Endometrial microvascular endothelial cells (primary cell): ENCODE data around the gene VAC14. TPM values are rescaled to one million over a fixed set of nuclear protein-coding genes. Genes with fewer than 3 reads are reported as not detected.
"Not testable (repeated sequence)": the region's sequence is repeated elsewhere in the genome, so short reads cannot be mapped to it uniquely, and the experiment has no call there.

Source experiments
- in situ Hi-C: cut with HindIII; loops from 2 replicates; pipeline ENCODE4 v1.10.0; 2017; ENCODE audit warnings: low sequenced_read_pairs, low pct_unique_long_range_greater_than_20kb; ENCODE audit errors: inconsistent ontology term
- total RNA-seq: library from RNA; depleted of rRNA; stranded (reverse); fragments of >200 nt; gene quantifications from one replicate; pipeline ENCODE4 v1.2.3, GENCODE V29; 2015; ENCODE audit errors: inconsistent ontology term

Gene VAC14
- total RNA-seq, 1 donor from 2014 or later: 52.0 TPM

- in situ Hi-C loops: no loop called here
Measured at GRCh38 chr16:70646260-70647241, 154.4 kb downstream of the VAC14 start, which contains the start of gene IL34. Gene IL34 (plus strand): TSS chr16:70646559. CDS start chr16:70646948, 389 bp downstream.

DNA sequence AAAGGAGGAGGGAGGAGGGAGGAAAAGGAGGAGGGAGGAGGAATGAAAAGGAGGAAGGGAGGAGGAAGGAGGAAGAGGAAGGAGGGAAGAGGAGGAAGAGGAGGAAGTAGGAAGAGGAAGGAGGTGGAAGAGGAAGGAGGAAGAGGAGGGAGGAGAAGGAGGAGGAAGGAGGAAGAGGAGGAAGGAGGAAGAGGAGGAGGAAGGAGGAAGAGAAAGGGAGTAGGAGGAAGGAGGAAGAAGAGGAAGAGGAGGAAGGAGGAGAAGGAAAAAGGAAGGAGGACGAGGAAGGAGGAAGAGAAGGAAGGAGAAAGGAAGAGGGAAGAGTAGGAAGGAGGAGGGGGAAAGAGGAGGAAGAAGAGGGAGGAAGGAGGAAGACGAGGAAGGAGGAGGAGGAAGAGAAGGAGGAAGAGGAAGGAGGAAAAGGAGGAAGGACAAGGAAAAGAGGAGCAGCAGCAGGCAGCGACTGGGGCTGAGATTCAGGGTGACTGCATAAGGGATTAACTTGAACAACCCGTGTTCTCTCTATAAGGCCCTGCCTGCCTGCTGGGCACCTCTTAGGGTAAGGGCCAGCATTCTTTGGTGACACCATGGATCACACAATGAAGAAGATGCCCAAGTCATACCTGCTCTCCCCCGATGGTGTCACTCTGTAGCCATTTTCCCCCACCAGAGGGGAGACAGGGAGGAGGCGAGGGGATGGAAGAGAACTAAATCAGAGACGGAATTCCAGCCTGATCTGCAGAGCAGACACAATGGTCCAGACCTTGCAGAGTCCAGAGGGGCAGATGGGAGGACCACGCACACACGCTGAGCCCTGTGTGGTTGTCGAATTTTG is 156.0 kb downstream of the VAC14 start:
- in situ Hi-C loops: no loop called here

DNA sequence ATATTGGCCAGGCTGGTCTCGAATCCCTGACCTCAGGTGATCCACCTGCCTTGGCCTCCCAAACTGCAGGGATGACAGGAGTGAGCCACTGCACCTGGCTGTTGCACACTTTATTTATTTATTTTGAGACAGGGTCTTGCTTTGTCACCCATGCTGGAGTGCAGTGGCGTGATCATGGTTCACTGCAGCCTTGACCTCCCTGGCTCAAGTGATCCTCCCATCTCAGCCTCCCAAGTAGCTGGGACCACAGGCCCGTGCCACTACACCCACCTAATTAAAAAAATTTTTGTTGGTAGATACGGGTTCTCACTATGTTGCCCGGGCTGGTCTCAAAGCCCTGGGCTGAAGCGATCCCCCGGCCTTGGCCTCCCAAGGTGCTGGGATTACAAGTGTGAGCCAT is 157.7 kb downstream of the VAC14 start:
- in situ Hi-C loops: not testable (repeated sequence)

- in situ Hi-C loops: no loop called here
Measured at GRCh38 chr16:70642633-70643032, 158.3 kb downstream of the VAC14 start.

DNA sequence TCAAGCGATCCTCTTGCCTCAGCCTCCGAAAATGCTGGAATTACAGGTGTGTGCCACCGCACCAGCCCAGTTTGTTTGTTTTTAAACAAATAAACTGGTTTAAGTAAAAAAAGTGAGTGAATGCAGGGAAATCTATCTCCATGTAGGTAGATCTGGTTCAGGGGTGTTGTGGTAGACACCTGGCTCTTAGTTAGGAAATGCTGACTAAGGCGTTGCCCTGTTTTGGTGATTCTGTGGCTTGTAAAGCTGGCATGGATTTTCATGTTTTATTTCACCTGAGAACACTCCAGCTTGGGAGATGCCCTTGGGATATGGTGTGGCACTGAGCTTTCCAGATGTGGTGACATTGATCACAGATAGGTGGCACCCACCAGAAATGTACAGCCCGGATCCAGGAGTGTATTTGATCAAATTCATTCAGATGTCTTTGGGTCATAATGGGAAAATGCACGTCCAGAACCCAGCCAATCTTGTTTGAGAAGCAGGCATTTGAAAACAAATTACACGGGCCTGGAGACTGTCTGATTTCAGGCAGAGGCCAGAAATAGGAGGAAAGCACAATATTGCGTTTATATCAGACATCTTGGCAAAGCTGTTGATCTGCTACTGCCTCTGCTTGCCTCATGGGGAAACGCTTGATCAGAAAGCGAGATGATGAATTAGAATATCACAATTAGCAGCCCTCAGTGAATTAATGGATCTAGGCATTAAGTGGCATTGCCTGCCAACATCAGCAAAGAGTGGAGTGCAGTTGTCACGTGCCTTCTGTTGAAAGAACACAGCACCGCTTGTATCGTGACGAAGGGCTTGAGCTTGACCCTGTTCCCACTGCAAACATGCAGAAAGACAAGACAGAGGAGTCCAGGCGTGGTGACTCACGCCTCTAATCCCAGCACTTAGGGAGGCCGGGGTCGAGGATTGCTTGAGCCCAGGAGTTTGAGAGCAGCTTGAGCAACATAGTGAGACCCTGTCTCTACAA is 161.9 kb downstream of the VAC14 start:
- in situ Hi-C loops: no loop called here

Other genes starting within 250 kb of the VAC14 start
- gene IL34, start 154.6 kb downstream of the VAC14 start, total RNA-seq: 1.2 TPM
- 19.6 TPM for gene MTSS2, start 115.1 kb downstream of the VAC14 start, total RNA-seq